ENCODE data around the gene TBC1D23.

The TBC1D23 gene

DNA sequence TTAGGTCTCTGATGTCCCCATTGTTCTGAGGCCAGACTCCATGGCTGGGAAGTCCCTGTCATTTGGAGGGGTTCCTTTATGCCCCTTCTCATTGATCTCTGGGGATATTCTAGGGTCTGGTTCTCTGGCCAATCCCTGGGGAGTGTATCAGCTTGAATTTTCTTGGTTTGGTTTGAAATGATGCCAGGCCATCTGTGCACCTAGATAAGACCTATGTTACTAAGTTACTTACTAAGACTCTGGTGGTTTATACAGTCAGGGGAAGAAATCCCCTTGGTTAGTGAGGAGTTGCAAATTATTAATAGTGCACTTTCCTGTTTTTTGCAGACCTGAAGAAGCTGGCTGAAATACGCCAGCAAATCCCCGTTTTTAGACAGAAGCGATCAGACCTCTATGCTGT is 94.1 kb downstream of the TBC1D23 start:
- no peak for DNase-seq

DNA sequence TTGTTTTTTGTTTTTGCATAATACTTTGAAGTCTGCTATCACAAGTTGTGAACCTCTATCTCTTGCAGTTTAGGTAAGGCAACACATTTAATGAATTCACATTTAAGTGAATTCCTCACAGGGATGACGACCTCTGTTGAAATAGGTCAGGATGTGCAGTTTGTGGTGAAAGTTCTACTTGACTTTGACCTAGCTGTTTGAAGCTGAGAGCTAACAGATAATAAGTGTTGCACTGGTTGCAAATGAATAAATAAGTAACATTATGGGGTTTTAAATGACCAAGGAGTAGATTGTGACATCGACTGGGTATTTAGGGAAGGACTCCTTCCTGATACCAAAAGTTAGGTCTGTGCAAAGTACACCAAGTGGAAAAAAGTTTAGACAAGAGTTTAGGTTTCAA is 97.6 kb downstream of the TBC1D23 start:
- DNase-seq = no peak

DNA sequence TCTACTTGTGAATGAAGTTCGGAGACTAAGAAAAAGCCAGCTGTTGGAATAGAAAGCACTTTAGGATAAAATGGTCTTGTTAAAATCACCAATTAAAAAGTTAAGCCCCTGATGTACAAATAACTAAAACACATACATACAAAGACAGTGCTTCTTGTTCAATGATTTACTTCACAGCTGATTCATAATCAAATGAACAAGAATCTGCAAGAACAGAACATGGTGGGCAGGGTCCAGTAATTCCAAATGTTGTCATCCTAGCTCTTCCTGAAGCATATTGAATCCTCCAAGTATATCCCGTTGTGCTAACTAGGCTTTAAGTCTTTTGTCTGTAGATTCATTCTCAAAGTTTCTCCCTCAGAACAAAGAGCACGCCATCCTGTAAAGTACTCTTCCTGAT is 98.2 kb downstream of the TBC1D23 start:
- no peak for DNase-seq

DNA sequence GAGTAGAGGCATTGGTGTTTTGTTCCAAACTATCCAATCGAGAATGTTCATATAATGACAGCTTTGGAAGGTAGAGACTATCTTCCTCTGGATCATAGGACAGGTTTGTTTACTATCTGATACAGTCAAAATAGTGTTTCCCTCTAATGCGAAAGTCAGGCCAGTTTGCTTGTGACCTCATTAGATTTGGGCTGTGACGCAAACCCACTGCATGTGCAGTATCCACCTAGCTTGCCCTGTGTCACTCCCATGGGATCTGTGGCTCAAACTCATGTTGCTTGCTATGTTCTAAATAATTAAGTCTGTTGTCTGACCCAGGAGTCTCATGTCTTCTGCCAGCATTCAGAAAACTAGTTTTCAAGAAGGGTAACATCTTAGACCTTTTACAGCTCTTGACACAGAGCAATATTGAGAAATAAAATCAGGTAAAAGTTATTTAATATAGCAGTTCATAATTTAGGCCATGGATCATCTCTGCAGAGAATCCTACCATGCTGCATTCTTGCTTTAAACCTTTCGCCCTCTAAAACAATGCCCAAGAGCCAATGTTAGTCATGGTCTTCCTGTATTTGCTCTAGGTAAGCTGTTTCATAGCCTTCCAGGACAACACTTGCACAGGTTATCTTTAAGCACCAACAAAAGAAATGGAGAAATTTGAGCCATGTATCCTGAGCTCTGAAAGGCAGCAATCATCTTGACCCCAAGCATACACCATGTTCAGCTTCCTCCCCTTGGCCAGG is 100.1 kb downstream of the TBC1D23 start:
- no peak for DNase-seq

DNA sequence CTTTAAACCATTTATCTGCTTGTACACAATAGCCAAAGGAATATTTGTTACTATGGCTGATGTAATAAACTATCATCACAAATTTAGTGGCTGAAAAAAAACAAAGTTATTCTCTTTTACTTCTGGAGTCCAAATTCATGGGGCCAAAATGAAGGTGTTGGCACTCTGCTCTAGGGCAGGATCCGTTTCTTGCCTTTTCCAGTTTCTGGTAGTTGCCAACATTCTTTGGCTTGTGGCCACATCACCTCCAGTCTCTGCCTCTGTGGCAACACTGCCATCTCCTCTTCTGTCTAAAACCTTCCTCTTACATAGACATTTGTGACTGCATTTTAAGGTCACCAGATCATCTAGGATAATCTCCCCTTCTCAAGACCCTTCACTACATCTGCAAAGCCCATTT is 101.1 kb downstream of the TBC1D23 start:
- DNase-seq = no peak

DNA sequence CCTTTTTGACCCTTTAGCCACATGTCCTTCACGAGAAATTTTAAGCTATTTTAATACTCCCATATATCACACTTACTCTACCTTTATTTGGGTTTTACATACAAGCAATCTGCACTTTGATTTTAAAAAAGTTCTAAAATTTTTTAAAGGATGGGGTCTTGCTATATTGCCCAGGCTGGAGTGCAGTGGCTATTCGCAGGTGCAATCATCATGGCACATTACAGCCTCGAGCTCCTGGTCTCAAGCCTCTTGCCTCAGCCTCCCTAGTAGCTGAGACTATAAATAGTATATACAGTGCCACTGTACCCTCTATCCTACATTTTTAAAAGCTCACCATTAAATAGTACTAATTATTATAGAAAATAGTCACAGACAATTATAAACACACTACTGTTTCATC is 103.6 kb downstream of the TBC1D23 start:
- no peak for DNase-seq

DNA sequence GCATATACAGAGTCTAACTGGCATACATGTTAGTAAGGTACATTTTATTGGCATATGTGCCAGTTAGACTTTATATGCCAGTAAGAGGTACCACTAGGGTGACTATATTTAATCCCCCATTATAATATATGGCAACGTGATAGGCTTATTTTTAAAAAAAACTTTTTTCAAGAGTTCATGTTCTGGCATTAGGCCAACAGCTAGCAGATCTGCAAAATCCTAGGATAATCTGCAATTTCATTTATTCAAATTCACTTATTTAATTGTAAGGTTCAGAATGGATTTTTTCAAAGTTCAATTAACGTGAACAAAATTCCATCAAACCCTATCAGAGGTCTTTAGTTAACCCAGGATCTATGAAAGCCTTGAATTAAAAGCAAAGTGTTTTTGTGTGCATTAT is 105.6 kb downstream of the TBC1D23 start:
- no peak for DNase-seq

DNA sequence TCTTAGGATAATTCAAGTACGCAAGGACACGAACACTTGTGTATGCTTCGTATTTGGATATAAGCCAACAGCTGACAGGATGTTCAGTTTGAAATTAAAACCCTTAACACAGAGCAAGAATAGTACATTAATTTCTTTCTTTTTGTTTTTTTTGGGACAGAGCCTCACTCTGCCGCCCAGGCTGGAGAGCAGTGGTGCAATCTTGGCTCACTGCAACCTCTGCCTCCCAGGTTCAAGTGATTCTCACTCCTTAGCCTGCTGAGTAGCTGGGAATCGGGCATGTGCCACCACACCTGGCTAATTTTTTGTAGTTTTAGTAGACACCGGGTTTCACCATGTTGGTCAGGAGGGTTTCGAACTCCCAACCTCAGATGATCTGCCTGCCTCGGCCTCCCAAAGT is 107.6 kb downstream of the TBC1D23 start:
- DNase-seq = no peak

DNA sequence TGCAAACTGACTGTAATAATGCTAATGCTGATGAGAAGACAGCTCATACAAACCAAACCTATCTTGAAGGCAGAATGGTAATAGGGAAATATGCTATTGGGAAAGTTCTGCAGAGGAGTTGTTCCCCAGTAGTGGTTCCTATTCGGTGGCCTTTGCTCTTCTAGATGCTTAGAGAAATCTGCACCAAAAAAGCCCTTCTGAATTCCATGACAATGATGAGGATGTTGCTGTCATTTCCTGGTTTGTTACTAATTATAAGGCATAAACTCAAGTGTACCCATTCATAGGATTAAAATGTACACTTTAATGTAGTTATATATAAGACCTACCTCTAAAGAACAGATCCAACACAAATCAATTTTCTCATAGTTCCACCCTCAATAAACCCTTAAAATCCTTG is 110.0 kb downstream of the TBC1D23 start:
- DNase-seq = no peak

DNA sequence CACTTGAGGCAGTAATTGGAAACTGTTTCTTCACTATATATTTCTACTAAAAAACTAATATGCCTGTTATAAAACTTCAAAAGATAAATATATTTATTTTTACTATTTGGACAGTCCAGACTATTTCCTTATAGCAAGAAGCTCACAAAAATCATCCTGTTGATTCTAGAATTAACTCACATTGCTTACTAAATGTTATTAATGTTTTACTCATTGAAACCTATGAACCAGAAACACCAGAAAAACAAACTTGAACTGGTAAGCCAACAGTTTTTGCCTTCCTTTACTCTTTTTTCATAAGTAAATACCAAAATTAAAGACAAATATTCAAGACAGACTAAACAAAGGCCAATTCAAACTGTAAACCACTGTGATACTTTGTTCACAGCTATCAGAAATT is 113.7 kb downstream of the TBC1D23 start:
- no peak for DNase-seq

Data from bone marrow (tissue), 2 donors.